Ishikawa (cell line): ENCODE measurements around the gene KDM8.

Source experiments
- CEBPB ChIP-seq: IDR thresholded peaks from 2 replicates; pipeline ENCODE4 v1.6.1; 2012
- CREB1 ChIP-seq: IDR thresholded peaks from 2 replicates; pipeline ENCODE4 v1.6.1; 2012; ENCODE audit warnings: low read depth
- EGR1 ChIP-seq: IDR thresholded peaks from 2 replicates; pipeline ENCODE4 v1.6.1; 2012
- EP300 ChIP-seq: IDR thresholded peaks from 2 replicates; pipeline ENCODE4 v1.6.1; 2012; ENCODE audit warnings: borderline replicate concordance
- FOXM1 ChIP-seq: IDR thresholded peaks from 2 replicates; pipeline ENCODE4 v1.6.1; 2012; ENCODE audit warnings: low read depth, borderline replicate concordance
- MAX ChIP-seq: IDR thresholded peaks from 2 replicates; pipeline ENCODE4 v1.6.1; 2012
- NFIC ChIP-seq: IDR thresholded peaks from 2 replicates; pipeline ENCODE4 v1.6.1; 2012
- RAD21 ChIP-seq: IDR thresholded peaks from 2 replicates; pipeline ENCODE4 v1.6.1; 2012; ENCODE audit warnings: low read depth
- REST ChIP-seq: IDR thresholded peaks from 2 replicates; pipeline ENCODE4 v1.6.1; 2012; ENCODE audit warnings: low read depth, mild to moderate bottlenecking
- TAF1 ChIP-seq: IDR thresholded peaks from 2 replicates; pipeline ENCODE4 v1.6.1; 2012; ENCODE audit warnings: low read depth, mild to moderate bottlenecking
- TCF12 ChIP-seq: IDR thresholded peaks from 2 replicates; pipeline ENCODE4 v1.6.1; 2012; ENCODE audit warnings: low read depth
- TEAD4 ChIP-seq: IDR thresholded peaks from 2 replicates; pipeline ENCODE4 v1.6.1; 2012
- USF1 ChIP-seq: IDR thresholded peaks from 2 replicates; pipeline ENCODE4 v1.6.1; 2012
- YY1 ChIP-seq: IDR thresholded peaks from 2 replicates; pipeline ENCODE4 v1.6.1; 2012; ENCODE audit warnings: low read depth
- ZBTB7A ChIP-seq: IDR thresholded peaks from 2 replicates; pipeline ENCODE4 v1.6.1; 2012; ENCODE audit warnings: low read depth

KDM8 gene

GRCh38 chr16:27257271-27257670 lies 53.9 kb downstream of the KDM8 start:
- TF ChIP-seq NFIC (no peak), CEBPB (no peak), FOXM1 (no peak), YY1 (no peak)

- TF ChIP-seq EGR1 (no peak), USF1 (no peak), CREB1 (no peak), ZBTB7A (no peak), TEAD4 (no peak), CEBPB (no peak), FOXM1 (no peak), MAX (no peak), YY1 (no peak), TCF12 (no peak), EP300 (no peak), NFIC (no peak), REST (no peak), RAD21 (no peak), TAF1 (no peak)
These were observed 55.0 kb downstream of the KDM8 start for GRCh38 chr16:27258241-27258734.

- TF ChIP-seq TAF1 (no peak), YY1 (no peak), MAX (no peak), FOXM1 (no peak), CEBPB (no peak), RAD21 (no peak), EGR1 (no peak), EP300 (no peak)
These were observed 56.4 kb downstream of the KDM8 start for GRCh38 chr16:27259710-27260109.

- TF ChIP-seq TEAD4 (peak; percentile 72), RAD21 (no peak), CEBPB (peak; percentile 73)
These were observed 60.8 kb downstream of the KDM8 start for GRCh38 chr16:27264151-27264550.

- no peak for TF ChIP-seq REST
- no peak for TF ChIP-seq EGR1
- no peak for TF ChIP-seq NFIC
- no peak for TF ChIP-seq TAF1
- no peak for TF ChIP-seq MAX
- TF ChIP-seq CREB1 = no peak
- TF ChIP-seq FOXM1 = no peak
- TF ChIP-seq YY1 = no peak
- no peak for TF ChIP-seq USF1
- no peak for TF ChIP-seq ZBTB7A
- TF ChIP-seq RAD21 = no peak
- TF ChIP-seq CEBPB = no peak
- no peak for TF ChIP-seq TCF12
- no peak for TF ChIP-seq EP300
- TF ChIP-seq TEAD4 = no peak
These were observed 62.7 kb downstream of the KDM8 start for GRCh38 chr16:27265982-27266381.

- TF ChIP-seq REST (no peak), USF1 (no peak), ZBTB7A (no peak), TAF1 (no peak), NFIC (no peak), YY1 (no peak), EP300 (no peak), MAX (no peak), CREB1 (no peak), RAD21 (no peak), TEAD4 (no peak), CEBPB (no peak), EGR1 (no peak), FOXM1 (no peak), TCF12 (no peak)
These were observed 63.8 kb downstream of the KDM8 start for GRCh38 chr16:27267037-27267677.
